MM.1S (cell line): ENCODE data around the gene SLC24A3.

Experiments
- EZH2 ChIP-seq: fragments of 300-600 bp; sonication (generic); optimal IDR thresholded peaks from 2 replicates; pipeline ENCODE3; 2017; ENCODE audit warnings: low read depth, mild to moderate bottlenecking, antibody characterized with exemption, low read length, mixed read lengths
- TF ChIP-seq, protein P1 (sequence below): fragments of 300-600 bp; sonication (generic); IDR thresholded peaks from 2 replicates; pipeline ENCODE4 v1.5.1; 2016; ENCODE audit warnings: antibody characterized with exemption, low read length, mixed read lengths

- TF ChIP-seq, protein P1, sequence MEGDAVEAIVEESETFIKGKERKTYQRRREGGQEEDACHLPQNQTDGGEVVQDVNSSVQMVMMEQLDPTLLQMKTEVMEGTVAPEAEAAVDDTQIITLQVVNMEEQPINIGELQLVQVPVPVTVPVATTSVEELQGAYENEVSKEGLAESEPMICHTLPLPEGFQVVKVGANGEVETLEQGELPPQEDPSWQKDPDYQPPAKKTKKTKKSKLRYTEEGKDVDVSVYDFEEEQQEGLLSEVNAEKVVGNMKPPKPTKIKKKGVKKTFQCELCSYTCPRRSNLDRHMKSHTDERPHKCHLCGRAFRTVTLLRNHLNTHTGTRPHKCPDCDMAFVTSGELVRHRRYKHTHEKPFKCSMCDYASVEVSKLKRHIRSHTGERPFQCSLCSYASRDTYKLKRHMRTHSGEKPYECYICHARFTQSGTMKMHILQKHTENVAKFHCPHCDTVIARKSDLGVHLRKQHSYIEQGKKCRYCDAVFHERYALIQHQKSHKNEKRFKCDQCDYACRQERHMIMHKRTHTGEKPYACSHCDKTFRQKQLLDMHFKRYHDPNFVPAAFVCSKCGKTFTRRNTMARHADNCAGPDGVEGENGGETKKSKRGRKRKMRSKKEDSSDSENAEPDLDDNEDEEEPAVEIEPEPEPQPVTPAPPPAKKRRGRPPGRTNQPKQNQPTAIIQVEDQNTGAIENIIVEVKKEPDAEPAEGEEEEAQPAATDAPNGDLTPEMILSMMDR = no peak
- TF ChIP-seq EZH2 = no peak
Measured at GRCh38 chr20:19530006-19530405, 317.6 kb downstream of the SLC24A3 start.
